Measurements from ENCODE around the gene CMSS1.

CMSS1 gene

DNA sequence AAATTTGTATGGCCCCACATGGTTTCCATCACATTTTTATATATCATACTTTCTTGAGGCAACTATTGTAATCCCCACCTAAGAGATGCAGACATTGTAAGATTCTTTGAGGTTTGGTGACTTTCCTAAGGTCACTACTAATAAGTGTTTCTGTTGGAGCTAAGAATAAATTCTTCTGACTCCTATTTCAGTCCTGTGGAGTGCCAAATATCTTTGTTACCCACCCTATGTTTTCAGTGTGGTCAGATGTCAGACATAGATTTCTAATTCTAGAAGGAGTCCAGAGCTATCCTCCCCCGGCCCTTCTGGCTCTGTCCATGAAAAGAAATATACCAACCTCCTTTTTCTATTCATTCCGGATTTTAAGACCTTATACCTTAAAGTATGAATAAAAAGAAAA is 342.9 kb downstream of the CMSS1 start:
- no peak for DNase-seq

DNA sequence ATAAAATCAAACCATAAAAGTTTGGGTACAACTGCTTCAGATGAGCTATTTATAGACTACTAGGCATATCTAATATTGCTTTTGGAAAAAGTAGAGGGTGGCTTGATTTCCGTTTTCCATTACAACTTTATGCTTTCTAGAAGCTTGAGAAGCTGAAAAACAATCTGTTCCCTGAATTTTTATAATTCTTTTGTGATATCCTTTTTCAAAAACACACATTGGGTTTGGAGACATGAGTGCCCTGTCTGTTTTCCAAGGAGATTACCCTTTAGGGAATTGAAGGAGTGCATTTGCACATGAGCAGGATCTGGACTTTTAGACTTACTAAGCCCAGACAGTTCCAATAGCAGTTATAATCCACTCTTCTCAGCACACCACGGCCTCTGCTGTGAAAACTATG is 346.1 kb downstream of the CMSS1 start:
- DNase-seq: no peak

DNA sequence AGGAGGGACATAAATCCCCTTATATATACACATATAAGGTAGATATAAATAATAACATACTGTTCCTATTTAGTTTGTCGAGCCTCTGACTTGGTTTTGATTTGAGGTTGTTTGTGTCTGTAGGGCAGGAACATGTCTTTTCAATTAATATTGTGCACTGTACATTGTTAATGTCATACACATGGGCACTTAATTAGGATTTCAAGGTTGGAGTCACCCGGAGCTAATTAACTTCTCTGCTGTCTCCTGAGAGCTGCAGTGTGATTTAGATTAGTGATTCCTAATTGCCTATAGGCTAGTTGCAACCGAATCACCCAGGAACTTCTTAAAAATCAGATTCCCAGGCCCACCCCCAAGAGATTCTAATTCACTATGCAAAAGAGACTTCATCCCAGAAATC is 347.1 kb downstream of the CMSS1 start:
- no peak for DNase-seq

DNA sequence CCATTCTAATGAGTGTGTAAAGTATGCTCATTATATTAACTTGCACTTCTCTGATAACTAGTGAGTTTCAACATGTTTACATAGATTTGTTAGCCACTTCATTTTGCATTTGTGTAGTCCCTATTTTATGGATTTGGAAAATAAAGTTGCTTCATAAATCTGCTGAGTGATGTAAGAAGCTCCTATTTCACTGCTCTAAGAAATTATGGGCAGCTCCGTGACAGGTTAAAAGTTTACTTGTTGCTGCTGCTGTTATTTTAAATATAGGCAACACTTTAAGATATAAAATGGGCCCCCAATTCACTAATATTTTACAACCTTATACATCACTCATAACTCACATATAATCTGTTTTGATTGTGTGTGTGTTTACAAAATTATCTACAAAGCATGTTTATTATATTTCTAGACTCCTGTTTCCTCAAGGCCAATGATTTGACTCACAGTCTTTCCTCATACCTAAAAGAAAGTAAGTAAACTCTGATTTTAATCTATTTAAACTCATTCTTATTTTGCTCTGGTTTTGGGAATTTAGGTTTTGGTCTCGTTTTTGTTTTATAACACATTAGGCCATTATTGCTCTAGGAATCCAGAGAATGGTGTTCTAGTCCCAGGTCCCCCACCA is 348.4 kb downstream of the CMSS1 start:
- no peak for DNase-seq

DNA sequence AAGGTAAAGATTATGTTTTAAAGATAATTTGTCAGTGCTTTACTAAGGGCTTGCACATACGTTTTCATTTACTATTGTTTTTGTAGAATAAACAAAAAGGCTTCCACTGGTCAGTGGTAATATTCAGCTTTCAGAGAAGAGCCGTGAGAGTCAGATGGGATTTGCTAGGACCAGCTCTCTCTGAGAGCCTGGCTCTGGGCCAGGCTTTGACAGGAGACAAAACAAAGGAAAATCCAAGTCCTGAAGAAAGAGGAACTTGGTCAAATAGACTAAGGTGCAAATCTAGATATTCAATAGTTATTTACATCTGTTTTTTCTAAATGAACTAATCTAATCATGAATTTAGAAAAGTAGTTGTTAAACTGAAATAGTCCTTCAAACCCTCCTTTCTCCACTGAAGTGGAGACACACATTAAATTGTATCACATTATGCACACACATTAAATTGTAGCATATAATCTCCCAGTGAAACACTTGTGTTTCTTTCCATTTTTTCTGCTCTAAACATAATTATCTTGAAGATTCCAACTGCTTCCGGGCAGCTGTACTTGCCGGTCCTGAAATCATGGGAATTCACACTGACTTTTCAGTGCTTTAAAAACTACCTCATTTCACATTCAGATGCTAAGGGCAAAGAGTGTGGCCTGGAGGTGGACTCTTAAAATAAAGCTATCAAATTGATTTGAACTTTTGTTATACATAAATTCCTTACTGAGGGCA is 351.7 kb downstream of the CMSS1 start:
- DNase-seq: no peak

GRCh38 chr3:100170486-100170885 is 352.8 kb downstream of the CMSS1 start:
- no peak for DNase-seq

- DNase-seq: no peak
These were observed 353.7 kb downstream of the CMSS1 start for GRCh38 chr3:100171211-100171914.

GRCh38 chr3:100173961-100174360 is 356.3 kb downstream of the CMSS1 start:
- DNase-seq: no peak

DNA sequence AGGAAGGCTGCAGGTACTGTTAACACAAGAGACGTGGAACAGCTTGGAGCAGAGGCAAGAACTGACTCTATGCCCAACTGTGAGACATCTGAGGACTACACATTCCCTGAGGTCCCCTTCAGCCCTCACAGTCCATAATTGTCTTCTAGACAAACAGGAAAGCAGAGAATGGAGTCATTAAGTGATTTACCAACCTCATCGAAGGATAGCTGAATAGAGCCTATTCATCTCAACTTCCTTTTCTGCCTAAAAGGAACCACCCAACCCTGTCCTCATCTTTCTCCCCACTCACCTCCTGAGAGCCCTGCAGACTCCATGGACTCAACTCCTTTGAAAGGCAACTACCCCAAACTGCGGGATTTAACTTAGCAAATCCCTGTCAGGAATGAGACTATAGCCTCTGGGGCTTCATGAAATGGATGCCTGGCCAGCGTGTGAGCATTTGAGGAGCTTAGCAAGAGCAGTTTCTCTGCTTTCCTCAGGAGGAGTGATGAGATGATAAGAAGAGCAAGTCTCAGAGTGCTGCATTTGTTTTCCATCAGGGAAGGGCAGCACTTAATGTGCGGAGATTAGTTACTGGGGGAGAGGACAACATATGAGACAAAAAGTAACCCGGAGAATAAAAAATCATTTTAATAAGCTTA is 358.1 kb downstream of the CMSS1 start:
- DNase-seq: no peak

GRCh38 chr3:100179692-100180349 is 362.2 kb downstream of the CMSS1 start:
- DNase-seq: no peak

GRCh38 chr3:100183608-100184125 is 366.0 kb downstream of the CMSS1 start:
- no peak for DNase-seq

- DNase-seq: no peak
These were observed 367.4 kb downstream of the CMSS1 start for GRCh38 chr3:100184948-100185570.

- no peak for DNase-seq
These were observed 368.2 kb downstream of the CMSS1 start for GRCh38 chr3:100185847-100186246.

DNA sequence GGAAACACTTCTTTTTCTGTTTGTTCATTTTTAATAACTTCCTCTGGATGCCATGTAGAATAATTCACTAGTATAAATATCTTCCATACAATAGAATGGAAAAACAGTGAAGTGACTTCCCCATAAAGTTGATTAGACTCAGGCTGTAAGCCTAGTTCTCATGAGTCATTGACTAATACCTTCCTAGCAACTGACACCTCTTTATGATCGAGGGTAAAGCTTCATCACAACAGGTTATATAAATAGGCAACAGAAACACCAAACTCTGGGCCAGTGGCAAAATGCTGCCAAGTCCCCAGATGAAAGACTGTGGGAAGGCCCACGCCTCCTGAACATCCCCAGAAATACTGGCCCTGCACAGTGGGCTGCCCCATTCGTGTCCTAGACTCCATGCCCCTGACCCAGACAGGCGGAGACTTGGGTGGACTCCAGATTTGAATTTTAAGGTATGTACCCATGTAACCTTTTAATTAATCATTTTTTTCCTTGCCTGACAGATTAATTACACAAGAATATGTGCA is 371.8 kb downstream of the CMSS1 start:
- no peak for DNase-seq

- no peak for DNase-seq
These were observed 377.7 kb downstream of the CMSS1 start for GRCh38 chr3:100195375-100195774.

DNA sequence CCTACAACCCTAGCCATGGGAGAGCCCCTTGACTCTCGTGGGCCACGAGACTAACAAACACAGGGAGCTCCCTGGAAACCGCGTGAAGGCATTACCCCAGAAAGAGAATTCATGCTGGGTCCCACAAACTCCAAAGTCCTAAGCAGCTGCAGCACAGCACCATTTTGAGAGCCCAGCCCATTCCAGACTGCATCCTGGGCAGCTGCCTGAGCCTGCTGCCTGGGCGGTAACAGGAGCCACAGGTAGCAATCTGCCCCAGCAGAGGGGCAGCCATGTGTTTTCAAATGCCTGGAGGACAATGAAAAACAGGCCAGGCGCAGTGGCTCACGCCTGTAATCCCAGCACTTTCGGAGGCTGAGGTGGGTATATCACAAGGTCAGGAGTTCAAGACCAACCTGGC is 380.2 kb downstream of the CMSS1 start:
- no peak for DNase-seq

- no peak for DNase-seq
These were observed 381.1 kb downstream of the CMSS1 start for GRCh38 chr3:100198579-100199269.

DNA sequence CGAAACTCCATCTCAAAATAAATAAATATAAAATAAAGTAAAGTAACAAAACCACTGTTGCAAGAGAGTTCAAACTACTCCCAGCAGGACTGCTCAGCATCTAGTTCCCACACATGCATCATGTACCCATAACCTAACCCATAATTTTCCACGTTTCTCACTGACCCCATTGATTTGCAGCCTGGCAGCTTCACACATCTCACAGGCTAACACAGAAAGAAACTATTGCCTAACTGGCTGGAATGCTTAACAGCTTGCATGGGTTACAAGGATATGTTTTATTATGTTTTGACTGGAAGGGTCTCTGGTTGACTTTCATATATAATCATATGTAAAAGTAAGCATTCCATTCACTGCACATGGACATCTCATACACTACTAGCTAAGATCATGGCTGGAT is 387.5 kb downstream of the CMSS1 start:
- no peak for DNase-seq

DNA sequence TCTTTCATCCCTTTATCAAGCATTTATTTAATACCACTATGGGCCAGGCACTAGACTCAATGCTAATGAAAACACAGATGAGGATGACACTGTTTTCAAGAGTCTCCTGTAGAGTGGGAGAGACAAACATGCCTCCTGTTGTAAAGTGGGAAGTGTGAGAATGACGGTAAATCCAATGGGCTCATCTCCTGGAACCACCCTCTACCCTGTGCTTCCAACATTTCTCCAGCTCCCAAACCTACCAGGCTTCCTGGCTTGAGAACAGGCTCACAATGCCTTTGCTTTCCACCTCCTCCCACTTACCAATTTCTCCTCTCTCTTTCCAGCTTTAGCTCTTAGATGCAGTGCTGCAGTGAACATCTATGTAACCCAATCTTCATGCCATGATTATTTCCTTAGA is 389.0 kb downstream of the CMSS1 start:
- DNase-seq: no peak

- no peak for DNase-seq
These were observed 390.2 kb downstream of the CMSS1 start for GRCh38 chr3:100207886-100208285.

- no peak for DNase-seq
These were observed 391.5 kb downstream of the CMSS1 start for GRCh38 chr3:100209169-100209568.
